22Rv1 (cell line): ENCODE data around the gene MARCHF3.
"Not testable (repeated sequence)": the region's sequence is repeated elsewhere in the genome, so short reads cannot be mapped to it uniquely, and the experiment has no call there.

Experiments used
- H3K27ac ChIP-seq: fragments of 450-650 bp; 2 replicates; pipeline ENCODE4 v1.5.1; 2017
- ZFX ChIP-seq: fragments of 450-650 bp; IDR thresholded peaks from 2 replicates; pipeline ENCODE4 v1.6.1; 2017; ENCODE audit warnings: antibody characterized with exemption, borderline replicate concordance
- TF ChIP-seq, protein P1 (sequence below): fragments of 450-650 bp; IDR thresholded peaks from 2 replicates; pipeline ENCODE4 v1.5.1; 2017; ENCODE audit warnings: mild to moderate bottlenecking

Gene MARCHF3

DNA sequence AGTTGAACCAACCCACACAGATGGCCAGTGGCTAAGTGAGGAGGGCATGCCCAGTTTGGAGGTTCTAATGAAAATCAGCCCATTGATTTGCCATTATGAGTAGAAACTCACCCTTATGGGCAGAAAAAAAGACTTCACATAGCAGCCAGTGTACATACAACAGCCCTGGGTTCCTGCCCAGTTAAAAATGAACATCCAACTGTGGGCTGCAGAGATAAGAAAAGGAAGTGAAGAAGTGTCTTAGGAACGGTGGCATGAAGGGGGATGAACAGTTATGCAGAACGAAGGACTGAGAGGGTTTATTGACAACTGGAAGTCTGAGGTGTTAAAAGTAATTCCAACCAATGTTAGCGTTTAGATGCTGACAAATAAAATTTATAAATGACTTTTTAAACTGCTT, 118.4 kb downstream of the MARCHF3 start:
- no peak for TF ChIP-seq ZFX
- TF ChIP-seq, protein P1, sequence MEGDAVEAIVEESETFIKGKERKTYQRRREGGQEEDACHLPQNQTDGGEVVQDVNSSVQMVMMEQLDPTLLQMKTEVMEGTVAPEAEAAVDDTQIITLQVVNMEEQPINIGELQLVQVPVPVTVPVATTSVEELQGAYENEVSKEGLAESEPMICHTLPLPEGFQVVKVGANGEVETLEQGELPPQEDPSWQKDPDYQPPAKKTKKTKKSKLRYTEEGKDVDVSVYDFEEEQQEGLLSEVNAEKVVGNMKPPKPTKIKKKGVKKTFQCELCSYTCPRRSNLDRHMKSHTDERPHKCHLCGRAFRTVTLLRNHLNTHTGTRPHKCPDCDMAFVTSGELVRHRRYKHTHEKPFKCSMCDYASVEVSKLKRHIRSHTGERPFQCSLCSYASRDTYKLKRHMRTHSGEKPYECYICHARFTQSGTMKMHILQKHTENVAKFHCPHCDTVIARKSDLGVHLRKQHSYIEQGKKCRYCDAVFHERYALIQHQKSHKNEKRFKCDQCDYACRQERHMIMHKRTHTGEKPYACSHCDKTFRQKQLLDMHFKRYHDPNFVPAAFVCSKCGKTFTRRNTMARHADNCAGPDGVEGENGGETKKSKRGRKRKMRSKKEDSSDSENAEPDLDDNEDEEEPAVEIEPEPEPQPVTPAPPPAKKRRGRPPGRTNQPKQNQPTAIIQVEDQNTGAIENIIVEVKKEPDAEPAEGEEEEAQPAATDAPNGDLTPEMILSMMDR = no peak
- no peak overlapping the region for H3K27ac ChIP-seq

DNA sequence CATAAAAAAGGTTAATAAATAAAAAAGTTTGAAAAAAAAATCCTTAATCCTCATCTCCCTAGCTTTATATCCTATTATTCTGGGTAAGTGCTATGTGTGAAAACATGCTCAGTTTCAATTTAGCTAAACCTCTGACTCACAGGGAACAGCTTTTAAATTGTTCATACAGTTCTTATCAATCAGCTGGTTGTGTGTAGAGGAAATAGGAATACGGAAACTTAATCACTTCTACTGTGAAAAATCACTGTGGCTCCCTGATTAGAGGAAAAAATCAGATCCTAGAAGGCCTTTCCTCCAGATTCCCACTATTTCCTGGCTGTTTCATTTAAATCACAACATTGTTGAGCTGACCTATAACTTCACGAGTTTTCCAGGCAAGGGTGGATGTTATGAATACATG, 120.5 kb downstream of the MARCHF3 start:
- H3K27ac ChIP-seq = no peak overlapping the region
- no peak for TF ChIP-seq ZFX
- TF ChIP-seq, protein P1 = no peak

- H3K27ac ChIP-seq = not testable (repeated sequence)
These were observed 126.0 kb downstream of the MARCHF3 start for GRCh38 chr5:126904407-126904806.

GRCh38 chr5:126900796-126901195, 129.6 kb downstream of the MARCHF3 start:
- no peak for TF ChIP-seq ZFX
- TF ChIP-seq, protein P1 = no peak
- H3K27ac ChIP-seq = no peak overlapping the region

DNA sequence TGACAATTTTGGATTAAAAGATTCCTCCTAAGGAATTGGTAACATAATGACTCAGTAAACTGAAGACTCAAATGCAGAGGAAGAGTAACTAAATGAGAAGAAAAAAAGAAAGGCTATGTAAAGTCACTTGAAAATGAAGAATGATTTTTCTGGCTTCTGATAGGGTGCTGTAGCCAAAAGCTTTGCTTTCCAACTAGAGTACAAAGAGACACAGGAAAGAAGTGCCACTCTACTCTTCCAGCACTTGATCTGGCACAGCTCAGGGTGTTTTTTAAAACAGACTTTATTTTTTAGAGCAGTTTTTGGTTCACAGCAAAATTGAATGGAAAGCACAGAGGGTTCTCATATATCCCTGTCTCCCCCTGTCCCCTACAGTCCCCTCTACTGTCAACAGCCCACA, 130.9 kb downstream of the MARCHF3 start:
- no peak for TF ChIP-seq ZFX
- TF ChIP-seq, protein P1 = no peak
- H3K27ac ChIP-seq = no peak overlapping the region

DNA sequence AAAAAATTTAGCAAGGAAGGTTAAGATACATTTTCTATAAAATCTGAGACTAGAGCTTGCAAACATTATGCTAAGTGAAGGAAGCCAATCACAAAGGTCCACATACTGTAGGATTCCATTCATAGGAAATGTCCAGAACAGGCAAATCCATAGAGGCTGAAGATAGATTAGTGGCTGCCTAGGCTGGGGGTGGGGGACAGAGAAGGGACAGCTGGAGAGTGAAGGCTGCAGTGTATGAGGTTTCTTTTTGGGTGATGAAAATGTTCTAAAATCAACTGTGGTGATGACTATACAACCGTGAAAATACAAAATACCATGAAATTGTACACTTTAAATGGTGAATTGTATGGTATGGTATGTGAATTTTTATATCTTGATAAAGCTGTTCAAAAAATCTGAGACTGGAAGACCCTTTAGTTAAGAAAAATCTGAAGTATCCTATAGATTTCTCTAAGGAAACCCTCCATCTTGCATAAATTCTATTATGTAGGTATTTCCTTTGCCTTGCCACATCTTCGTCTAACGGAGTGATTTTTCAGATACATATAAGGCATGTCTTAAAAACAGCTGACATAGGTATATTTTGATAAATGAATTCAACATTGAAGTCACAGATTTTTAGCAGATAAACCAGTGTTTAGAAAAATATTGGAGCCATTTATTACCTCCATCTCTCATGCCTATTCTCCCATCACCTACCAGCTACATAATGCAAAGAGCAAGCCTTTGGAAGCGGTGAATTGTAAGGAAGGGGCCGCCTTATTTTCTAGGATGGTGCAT, 132.3 kb downstream of the MARCHF3 start:
- TF ChIP-seq, protein P1 = no peak
- no peak for TF ChIP-seq ZFX
- H3K27ac ChIP-seq = no peak overlapping the region

- TF ChIP-seq, protein P1 = no peak
- no peak for TF ChIP-seq ZFX
- no peak overlapping the region for H3K27ac ChIP-seq
These were observed 134.1 kb downstream of the MARCHF3 start for GRCh38 chr5:126896170-126896702.

- not testable (repeated sequence) for H3K27ac ChIP-seq
These were observed 134.6 kb downstream of the MARCHF3 start for GRCh38 chr5:126895712-126896111.

- not testable (repeated sequence) for H3K27ac ChIP-seq
These were observed 139.9 kb downstream of the MARCHF3 start for GRCh38 chr5:126890414-126890813.
